Stimulated activated CD8-positive, alpha-beta memory T cell treated with anti-CD3 and anti-CD28 coated beads, Interleukin-4, amount 100 ng/mL, for 48 hours (primary cell): ENCODE results near the gene GFI1B.
"Not testable (repeated sequence)": the region's sequence is repeated elsewhere in the genome, so short reads cannot be mapped to it uniquely, and the experiment has no call there.

Experiments used
- DNase-seq: peaks from one replicate; pipeline ENCODE4 v3.0.0-alpha.2; 2020

Gene GFI1B

GRCh38 chr9:132993511-132993939 is 15.0 kb downstream of the GFI1B start:
- no peak for DNase-seq

- DNase-seq = peak; percentile 32
These were observed 16.1 kb downstream of the GFI1B start for GRCh38 chr9:132994410-132995120.

GRCh38 chr9:132995121-132995420 is 16.6 kb downstream of the GFI1B start:
- DNase-seq = no peak

- no peak for DNase-seq
These were observed 17.4 kb downstream of the GFI1B start for GRCh38 chr9:132995879-132996278.

- no peak for DNase-seq
These were observed 18.0 kb downstream of the GFI1B start for GRCh38 chr9:132996526-132996925.

GRCh38 chr9:132997591-132997990 is 19.1 kb downstream of the GFI1B start:
- DNase-seq = no peak

- not testable (repeated sequence) for DNase-seq
These were observed 19.7 kb downstream of the GFI1B start for GRCh38 chr9:132998221-132998620.

- DNase-seq = no peak
These were observed 20.5 kb downstream of the GFI1B start for GRCh38 chr9:132998831-132999635.

GRCh38 chr9:133002147-133003070 is 23.9 kb downstream of the GFI1B start:
- DNase-seq = no peak

GRCh38 chr9:133003071-133003461 is 24.6 kb downstream of the GFI1B start:
- DNase-seq = no peak

- DNase-seq = no peak
These were observed 25.2 kb downstream of the GFI1B start for GRCh38 chr9:133003671-133004090.

- DNase-seq = no peak
These were observed 25.9 kb downstream of the GFI1B start for GRCh38 chr9:133004091-133004998.

GRCh38 chr9:133004999-133005760 is 26.7 kb downstream of the GFI1B start:
- no peak for DNase-seq

GRCh38 chr9:133005957-133006356 is 27.5 kb downstream of the GFI1B start:
- DNase-seq = no peak

- no peak for DNase-seq
These were observed 28.3 kb downstream of the GFI1B start for GRCh38 chr9:133006731-133007352.

GRCh38 chr9:133008406-133008805 is 29.9 kb downstream of the GFI1B start:
- no peak for DNase-seq

- no peak for DNase-seq
These were observed 30.3 kb downstream of the GFI1B start for GRCh38 chr9:133008824-133009223.

GRCh38 chr9:133009906-133010582 is 31.6 kb downstream of the GFI1B start:
- no peak for DNase-seq

GRCh38 chr9:133014696-133015095 is 36.2 kb downstream of the GFI1B start:
- no peak for DNase-seq
